Prostate gland (tissue), 2 donors: ENCODE data around the gene CMTM2.

ENCODE experiments used
- CTCF ChIP-seq, 4 experiments: fragments of 200-600 bp in 2 of 4; fragments of 450-650 bp in 2 of 4; sonication (generic) in 2 of 4; IDR thresholded peaks; 1 replicate in 3 of 4; 2 replicates in 1 of 4; pipeline ENCODE4 v1.5.1; 2016 to 2019; ENCODE audit warnings: antibody characterized with exemption in 4 of 4, mild to moderate bottlenecking in 2 of 4, moderate library complexity in 2 of 4
- POLR2A ChIP-seq: fragments of 450-650 bp; IDR thresholded peaks from one replicate; pipeline ENCODE4 v1.6.1; 2016; ENCODE audit warnings: antibody characterized with exemption, mild to moderate bottlenecking
- POLR2AphosphoS5 ChIP-seq: sonication (generic); formaldehyde crosslinking; IDR thresholded peaks from one replicate; pipeline ENCODE4 v1.6.1; 2017; ENCODE audit warnings: antibody characterized with exemption

GRCh38 chr16:66590322-66590721 lies 11.1 kb downstream of the CMTM2 start:
- TF ChIP-seq POLR2A (no peak), CTCF (IDR thresholded peaks at IDR 0.05) (no peak), POLR2AphosphoS5 (no peak)
